T1000 (cell line): ENCODE measurements around the gene RAB1B.
"Not testable (repeated sequence)": the region's sequence is repeated elsewhere in the genome, so short reads cannot be mapped to it uniquely, and the experiment has no call there.

Source experiments
- DNase-seq: peaks from one replicate; lab custom pipeline; 2025; ENCODE audit warnings: mixed read lengths; lab: John Stamatoyannopoulos, UW

RAB1B gene

GRCh38 chr11:66239998-66240780, 28.2 kb upstream of the RAB1B start:
- DNase-seq, result no peak

- no peak for DNase-seq
Measured at GRCh38 chr11:66240781-66241136, 27.7 kb upstream of the RAB1B start.

GRCh38 chr11:66242095-66242765, 26.2 kb upstream of the RAB1B start:
- DNase-seq, result no peak

GRCh38 chr11:66243782-66244535, 24.5 kb upstream of the RAB1B start:
- DNase-seq, result no peak

GRCh38 chr11:66247295-66247694, 21.1 kb upstream of the RAB1B start:
- no peak for DNase-seq

GRCh38 chr11:66247801-66248200, 20.6 kb upstream of the RAB1B start:
- no peak for DNase-seq

GRCh38 chr11:66248903-66249302, 19.5 kb upstream of the RAB1B start:
- no peak for DNase-seq

GRCh38 chr11:66251809-66252208, 16.6 kb upstream of the RAB1B start:
- no peak for DNase-seq

GRCh38 chr11:66253081-66253480, 15.4 kb upstream of the RAB1B start:
- not testable (repeated sequence) for DNase-seq

- no peak for DNase-seq
Measured at GRCh38 chr11:66258473-66258893, 10.0 kb upstream of the RAB1B start.

GRCh38 chr11:66259225-66259624, 9.2 kb upstream of the RAB1B start:
- no peak for DNase-seq

- no peak for DNase-seq
Measured at GRCh38 chr11:66259956-66260355, 8.5 kb upstream of the RAB1B start.

- DNase-seq, result no peak
Measured at GRCh38 chr11:66261578-66261977, 6.9 kb upstream of the RAB1B start.

GRCh38 chr11:66262191-66262590, 6.2 kb upstream of the RAB1B start:
- no peak for DNase-seq

GRCh38 chr11:66262696-66263095, 5.7 kb upstream of the RAB1B start:
- no peak for DNase-seq

GRCh38 chr11:66263231-66263630, 5.2 kb upstream of the RAB1B start:
- no peak for DNase-seq

GRCh38 chr11:66263785-66264184, 4.7 kb upstream of the RAB1B start:
- no peak for DNase-seq

- no peak for DNase-seq
Measured at GRCh38 chr11:66264383-66264782, 4.1 kb upstream of the RAB1B start.

- DNase-seq, result no peak
Measured at GRCh38 chr11:66264914-66265313, 3.5 kb upstream of the RAB1B start.

GRCh38 chr11:66265531-66266377, 2.7 kb upstream of the RAB1B start:
- DNase-seq, result no peak

GRCh38 chr11:66266378-66267038, 1.9 kb upstream of the RAB1B start:
- no peak for DNase-seq

GRCh38 chr11:66267039-66267378, 1.4 kb upstream of the RAB1B start:
- DNase-seq, result no peak
